OCI-LY3 (cell line): ENCODE measurements around the gene PITX3.

Source experiments
- H2AFZ ChIP-seq: fragments of 200-600, 300-600 bp; shearing (Covaris generic); 2 replicates; pipeline ENCODE4 v1.6.0; 2014; ENCODE audit warnings: antibody characterized with exemption, low read depth, low read length
- H3K27ac ChIP-seq: fragments of 200-600, 300-600 bp; sonication (generic); 2 replicates; pipeline ENCODE4 v1.5.1; 2014; ENCODE audit warnings: mild to moderate bottlenecking, low read length, moderate library complexity, mixed read lengths
- H3K27me3 ChIP-seq: fragments of 200-600, 300-600 bp; sonication (generic); 2 replicates; pipeline ENCODE4 v1.6.1; 2014; ENCODE audit warnings: low read depth, low read length, mixed read lengths
- H3K36me3 ChIP-seq: fragments of 200-600, 300-600 bp; sonication (generic); replicated peaks from 2 replicates; pipeline ENCODE3; 2014; ENCODE audit warnings: low read depth, low read length, mixed read lengths
- H3K4me1 ChIP-seq: fragments of 300-600, 200-600 bp; sonication (generic); 2 replicates; pipeline ENCODE4 v1.6.1; 2014; ENCODE audit warnings: low read length, mixed read lengths
- H3K4me2 ChIP-seq: fragments of 200-600, 300-600 bp; sonication (generic); 2 replicates; pipeline ENCODE4 v1.6.1; 2014; ENCODE audit warnings: low read length, mixed read lengths
- H3K4me3 ChIP-seq: fragments of 300-600, 200-600 bp; sonication (generic); 2 replicates; pipeline ENCODE4 v1.5.1; 2014; ENCODE audit warnings: antibody characterized with exemption, mild to moderate bottlenecking, low read length, moderate library complexity
- H3K79me2 ChIP-seq: fragments of 300-600, 200-600 bp; shearing (Covaris generic); 2 replicates; pipeline ENCODE4 v1.6.1; 2014; ENCODE audit warnings: mild to moderate bottlenecking, low read length, mixed read lengths
- H3K9ac ChIP-seq: fragments of 300-600, 200-600 bp; shearing (Covaris generic); 2 replicates; pipeline ENCODE4 v1.6.0; 2014; ENCODE audit warnings: mild to moderate bottlenecking, low read length, moderate library complexity
- H3K9me3 ChIP-seq: fragments of 200-600, 300-600 bp; shearing (Covaris generic); 2 replicates; pipeline ENCODE4 v1.6.1; 2014; ENCODE audit warnings: low read length, mixed read lengths; ENCODE audit not compliant: insufficient read depth
- H4K20me1 ChIP-seq: fragments of 200-600, 300-600 bp; sonication (generic); 2 replicates; pipeline ENCODE4 v1.6.1; 2016; ENCODE audit warnings: low read length, mixed read lengths; ENCODE audit not compliant: insufficient read depth
- EZH2phosphoT487 ChIP-seq: fragments of 200-600 bp; shearing (Covaris generic); IDR thresholded peaks from 2 replicates; pipeline ENCODE4 v1.6.1; 2018; ENCODE audit warnings: antibody characterized with exemption, mixed run types, low read depth
- TF ChIP-seq, protein P1 (sequence below): fragments of 200-600, 300-600 bp; sonication (generic); IDR thresholded peaks from 2 replicates; pipeline ENCODE4 v1.5.1; 2014; ENCODE audit warnings: antibody characterized with exemption, low read length, low read depth

PITX3 gene

DNA sequence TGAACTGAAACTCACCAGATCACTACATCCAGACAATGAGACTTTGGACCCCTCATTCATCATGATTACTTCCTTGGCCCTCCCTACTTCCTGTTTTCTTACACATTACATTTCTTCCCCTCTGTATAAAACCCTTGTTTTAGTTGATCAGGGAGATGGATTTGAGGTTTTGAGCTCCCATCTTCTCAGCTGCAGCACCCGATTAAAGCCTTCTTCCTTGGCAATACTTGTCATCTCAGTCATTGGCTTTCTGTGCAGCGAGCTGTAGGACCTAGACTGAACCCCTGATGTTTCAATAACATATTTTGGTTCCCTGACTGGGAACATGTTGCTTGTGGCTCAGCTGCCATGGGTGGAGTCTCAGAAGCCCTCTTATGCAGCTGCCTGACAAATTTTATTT is 56.0 kb downstream of the PITX3 start:
- Histone ChIP-seq H3K4me2 (no peak overlapping the region), H3K27ac (no peak overlapping the region), H3K4me1 (peaks cover 6% of the 10 kb centered on the region), H3K9ac (no peak overlapping the region), H2AFZ (no peak overlapping the region), H3K27me3 (no peaks in the 10 kb centered on the region), H3K36me3 (no peaks in the 10 kb centered on the region), H4K20me1 (no peaks in the 10 kb centered on the region), H3K4me3 (no peak overlapping the region), H3K79me2 (no peaks in the 10 kb centered on the region), H3K9me3 (no peaks in the 10 kb centered on the region)
- no peak for TF ChIP-seq EZH2phosphoT487
- TF ChIP-seq, protein P1, sequence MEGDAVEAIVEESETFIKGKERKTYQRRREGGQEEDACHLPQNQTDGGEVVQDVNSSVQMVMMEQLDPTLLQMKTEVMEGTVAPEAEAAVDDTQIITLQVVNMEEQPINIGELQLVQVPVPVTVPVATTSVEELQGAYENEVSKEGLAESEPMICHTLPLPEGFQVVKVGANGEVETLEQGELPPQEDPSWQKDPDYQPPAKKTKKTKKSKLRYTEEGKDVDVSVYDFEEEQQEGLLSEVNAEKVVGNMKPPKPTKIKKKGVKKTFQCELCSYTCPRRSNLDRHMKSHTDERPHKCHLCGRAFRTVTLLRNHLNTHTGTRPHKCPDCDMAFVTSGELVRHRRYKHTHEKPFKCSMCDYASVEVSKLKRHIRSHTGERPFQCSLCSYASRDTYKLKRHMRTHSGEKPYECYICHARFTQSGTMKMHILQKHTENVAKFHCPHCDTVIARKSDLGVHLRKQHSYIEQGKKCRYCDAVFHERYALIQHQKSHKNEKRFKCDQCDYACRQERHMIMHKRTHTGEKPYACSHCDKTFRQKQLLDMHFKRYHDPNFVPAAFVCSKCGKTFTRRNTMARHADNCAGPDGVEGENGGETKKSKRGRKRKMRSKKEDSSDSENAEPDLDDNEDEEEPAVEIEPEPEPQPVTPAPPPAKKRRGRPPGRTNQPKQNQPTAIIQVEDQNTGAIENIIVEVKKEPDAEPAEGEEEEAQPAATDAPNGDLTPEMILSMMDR = no peak

DNA sequence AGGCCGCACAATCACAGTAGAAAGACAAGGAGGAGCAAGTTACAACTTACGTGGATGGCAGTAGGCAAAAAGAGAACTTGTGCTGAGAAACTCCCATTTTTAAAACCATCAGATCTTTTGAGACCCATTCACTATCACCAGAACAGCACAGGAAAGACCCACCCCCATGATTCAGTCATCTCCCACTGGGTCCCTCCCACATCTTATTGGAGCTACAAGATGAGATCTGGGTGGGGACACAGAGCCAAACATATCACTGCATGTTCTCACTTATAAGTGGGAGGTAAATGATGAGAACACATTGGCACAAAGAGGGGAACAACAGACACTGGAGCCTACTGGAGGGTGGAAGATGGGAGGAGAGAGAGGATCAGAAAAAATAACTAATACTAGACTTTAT is 56.7 kb downstream of the PITX3 start:
- TF ChIP-seq EZH2phosphoT487 = no peak
- TF ChIP-seq, protein P1 = no peak
- Histone ChIP-seq H3K9ac (no peak overlapping the region), H3K27me3 (no peaks in the 10 kb centered on the region), H3K27ac (no peak overlapping the region), H3K4me2 (no peak overlapping the region), H3K79me2 (no peaks in the 10 kb centered on the region), H3K36me3 (no peaks in the 10 kb centered on the region), H3K9me3 (no peaks in the 10 kb centered on the region), H3K4me1 (peaks cover 6% of the 10 kb centered on the region), H3K4me3 (no peak overlapping the region), H2AFZ (no peak overlapping the region), H4K20me1 (no peaks in the 10 kb centered on the region)
